GM21447 (cell line): ENCODE measurements around the gene SPOCK1.

Experiments used
- ATAC-seq: cut with Tn5 transposase; IDR thresholded peaks from one replicate; pipeline ENCODE4 v1.9.1; 2021; ENCODE audit not compliant: unreplicated experiment

The SPOCK1 gene

GRCh38 chr5:137036640-137037039, 462.5 kb downstream of the SPOCK1 start:
- ATAC-seq, result no peak

- ATAC-seq, result no peak
Measured at GRCh38 chr5:137035480-137035878, 463.6 kb downstream of the SPOCK1 start.

GRCh38 chr5:137034764-137035479, 464.2 kb downstream of the SPOCK1 start:
- ATAC-seq, result no peak

GRCh38 chr5:137034213-137034612, 464.9 kb downstream of the SPOCK1 start:
- ATAC-seq, result no peak

GRCh38 chr5:137032929-137033328, 466.2 kb downstream of the SPOCK1 start:
- no peak for ATAC-seq

GRCh38 chr5:137027758-137028157, 471.4 kb downstream of the SPOCK1 start:
- no peak for ATAC-seq

GRCh38 chr5:137026296-137026695, 472.8 kb downstream of the SPOCK1 start:
- ATAC-seq, result no peak

- no peak for ATAC-seq
Measured at GRCh38 chr5:137024044-137024443, 475.1 kb downstream of the SPOCK1 start.

- no peak for ATAC-seq
Measured at GRCh38 chr5:137023371-137023770, 475.8 kb downstream of the SPOCK1 start.

- ATAC-seq, result no peak
Measured at GRCh38 chr5:137022725-137023124, 476.4 kb downstream of the SPOCK1 start.

- no peak for ATAC-seq
Measured at GRCh38 chr5:137022043-137022442, 477.1 kb downstream of the SPOCK1 start.

- no peak for ATAC-seq
Measured at GRCh38 chr5:137019229-137019628, 479.9 kb downstream of the SPOCK1 start.

- no peak for ATAC-seq
Measured at GRCh38 chr5:137016783-137017324, 482.3 kb downstream of the SPOCK1 start.

- no peak for ATAC-seq
Measured at GRCh38 chr5:137015540-137016116, 483.5 kb downstream of the SPOCK1 start.

- no peak for ATAC-seq
Measured at GRCh38 chr5:137014731-137015130, 484.4 kb downstream of the SPOCK1 start.

- ATAC-seq, result no peak
Measured at GRCh38 chr5:137010226-137010625, 488.9 kb downstream of the SPOCK1 start.

GRCh38 chr5:137004279-137004678, 494.8 kb downstream of the SPOCK1 start:
- ATAC-seq, result no peak

- ATAC-seq, result no peak
Measured at GRCh38 chr5:137001026-137001569, 498.0 kb downstream of the SPOCK1 start.

GRCh38 chr5:136999787-137000186, 499.3 kb downstream of the SPOCK1 start:
- ATAC-seq, result no peak

GRCh38 chr5:136998854-136999357, 500.2 kb downstream of the SPOCK1 start:
- no peak for ATAC-seq

GRCh38 chr5:136994154-136994553, 505.0 kb downstream of the SPOCK1 start:
- no peak for ATAC-seq
